Jurkat, Clone E6-1 (cell line): ENCODE data around the gene WNT7A.

Experiments
- DNase-seq: peaks from one replicate; pipeline ENCODE4 v3.0.0-alpha.2; 2011; ENCODE audit warnings: low read depth, low spot score
- H3K4me3 ChIP-seq: 2 replicates; pipeline ENCODE4 v1.5.1; 2011; ENCODE audit warnings: mild to moderate bottlenecking, low read length, control low read depth, moderate library complexity

WNT7A gene

GRCh38 chr3:13836658-13837587, 42.9 kb downstream of the WNT7A start:
- no peak overlapping the region for H3K4me3 ChIP-seq
- DNase-seq, result no peak

GRCh38 chr3:13835246-13835645, 44.6 kb downstream of the WNT7A start:
- no peak for DNase-seq
- H3K4me3 ChIP-seq, result no peak overlapping the region

GRCh38 chr3:13834258-13835035, 45.4 kb downstream of the WNT7A start:
- DNase-seq, result no peak
- H3K4me3 ChIP-seq, result no peak overlapping the region

- H3K4me3 ChIP-seq, result no peak overlapping the region
- no peak for DNase-seq
Measured at GRCh38 chr3:13833506-13834257, 46.2 kb downstream of the WNT7A start.

GRCh38 chr3:13832130-13832529, 47.7 kb downstream of the WNT7A start:
- H3K4me3 ChIP-seq, result no peak overlapping the region
- no peak for DNase-seq

- no peak overlapping the region for H3K4me3 ChIP-seq
- DNase-seq, result no peak
Measured at GRCh38 chr3:13831386-13831996, 48.4 kb downstream of the WNT7A start.

GRCh38 chr3:13829311-13829710, 50.6 kb downstream of the WNT7A start:
- H3K4me3 ChIP-seq, result no peak overlapping the region
- no peak for DNase-seq

GRCh38 chr3:13828501-13829265, 51.2 kb downstream of the WNT7A start:
- DNase-seq, result no peak
- no peak overlapping the region for H3K4me3 ChIP-seq

- H3K4me3 ChIP-seq, result no peak overlapping the region
- no peak for DNase-seq
Measured at GRCh38 chr3:13827699-13828098, 52.2 kb downstream of the WNT7A start.

- DNase-seq, result no peak
- H3K4me3 ChIP-seq, result no peak overlapping the region
Measured at GRCh38 chr3:13827256-13827655, 52.6 kb downstream of the WNT7A start.

GRCh38 chr3:13826672-13827071, 53.2 kb downstream of the WNT7A start:
- H3K4me3 ChIP-seq, result no peak overlapping the region

GRCh38 chr3:13825821-13826220, 54.0 kb downstream of the WNT7A start:
- no peak overlapping the region for H3K4me3 ChIP-seq
- no peak for DNase-seq

More at GRCh38 chr3:13826672-13827071, 53.2 kb downstream of the WNT7A start:
- no peak for DNase-seq

GRCh38 chr3:13825311-13825579, 54.6 kb downstream of the WNT7A start:
- no peak for DNase-seq
- H3K4me3 ChIP-seq, result no peak overlapping the region

GRCh38 chr3:13824521-13825310, 55.2 kb downstream of the WNT7A start:
- no peak overlapping the region for H3K4me3 ChIP-seq
- no peak for DNase-seq

- DNase-seq, result no peak
- H3K4me3 ChIP-seq, result no peak overlapping the region
Measured at GRCh38 chr3:13823692-13824091, 56.2 kb downstream of the WNT7A start.

- DNase-seq, result no peak
- H3K4me3 ChIP-seq, result no peak overlapping the region
Measured at GRCh38 chr3:13822871-13823585, 56.8 kb downstream of the WNT7A start.

GRCh38 chr3:13822042-13822441, 57.8 kb downstream of the WNT7A start:
- H3K4me3 ChIP-seq, result no peak overlapping the region
- DNase-seq, result no peak
